ENCODE results near the gene PNPLA3. TPM values are rescaled to one million over a fixed set of nuclear protein-coding genes. Genes with fewer than 3 reads are reported as not detected.

Gene PNPLA3
- total RNA-seq, 1 donor from 2014 or later = 6.9 TPM

DNA sequence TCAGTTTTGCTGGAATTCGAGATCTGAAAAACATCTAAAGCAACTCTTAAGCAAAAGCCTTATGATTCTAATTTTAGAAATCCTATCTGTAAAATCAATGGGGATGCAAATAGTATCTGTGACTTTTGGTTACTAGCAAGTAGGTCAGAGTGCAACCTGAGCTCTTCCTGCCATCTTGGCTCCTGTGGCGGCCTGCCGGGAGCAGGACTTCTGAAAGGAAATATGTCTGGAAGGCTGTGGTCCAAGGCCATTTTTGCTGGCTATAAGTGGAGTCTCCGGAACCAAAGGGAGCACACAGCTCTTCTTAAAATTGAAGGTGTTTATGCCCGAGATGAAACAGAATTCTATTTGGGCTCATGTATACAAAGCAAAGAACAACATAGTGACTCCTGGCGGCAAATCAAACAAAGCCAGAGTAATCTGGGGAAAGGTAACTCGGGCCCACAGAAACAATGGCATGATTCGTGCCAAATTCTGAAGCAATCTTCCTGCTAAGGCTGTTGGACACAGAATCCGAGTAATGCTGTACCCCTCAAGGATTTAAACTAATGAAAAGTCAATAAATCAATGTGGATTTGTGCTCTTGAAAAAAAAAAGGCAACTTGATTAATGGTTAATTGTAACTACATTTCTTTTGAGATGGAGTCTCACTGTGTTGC lies 33.3 kb downstream of the PNPLA3 start:
- no peaks in the 10 kb centered on the region for H3K9me3 ChIP-seq
- TF ChIP-seq, protein P1, sequence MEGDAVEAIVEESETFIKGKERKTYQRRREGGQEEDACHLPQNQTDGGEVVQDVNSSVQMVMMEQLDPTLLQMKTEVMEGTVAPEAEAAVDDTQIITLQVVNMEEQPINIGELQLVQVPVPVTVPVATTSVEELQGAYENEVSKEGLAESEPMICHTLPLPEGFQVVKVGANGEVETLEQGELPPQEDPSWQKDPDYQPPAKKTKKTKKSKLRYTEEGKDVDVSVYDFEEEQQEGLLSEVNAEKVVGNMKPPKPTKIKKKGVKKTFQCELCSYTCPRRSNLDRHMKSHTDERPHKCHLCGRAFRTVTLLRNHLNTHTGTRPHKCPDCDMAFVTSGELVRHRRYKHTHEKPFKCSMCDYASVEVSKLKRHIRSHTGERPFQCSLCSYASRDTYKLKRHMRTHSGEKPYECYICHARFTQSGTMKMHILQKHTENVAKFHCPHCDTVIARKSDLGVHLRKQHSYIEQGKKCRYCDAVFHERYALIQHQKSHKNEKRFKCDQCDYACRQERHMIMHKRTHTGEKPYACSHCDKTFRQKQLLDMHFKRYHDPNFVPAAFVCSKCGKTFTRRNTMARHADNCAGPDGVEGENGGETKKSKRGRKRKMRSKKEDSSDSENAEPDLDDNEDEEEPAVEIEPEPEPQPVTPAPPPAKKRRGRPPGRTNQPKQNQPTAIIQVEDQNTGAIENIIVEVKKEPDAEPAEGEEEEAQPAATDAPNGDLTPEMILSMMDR (IDR thresholded peaks at IDR 0.05) = no peak
- DNase-seq (no peak), ATAC-seq (no peak)
- intact Hi-C loops (cut with DNase I) = no loop called here
- H3K36me3 ChIP-seq = no peaks in the 10 kb centered on the region
- H3K27me3 ChIP-seq (ENCODE audit: low read depth) = no peaks in the 10 kb centered on the region
- no peak overlapping the region for H3K27ac ChIP-seq
- peaks cover 31% of the 10 kb centered on the region for H3K4me1 ChIP-seq
- H3K4me3 ChIP-seq = no peak overlapping the region

DNA sequence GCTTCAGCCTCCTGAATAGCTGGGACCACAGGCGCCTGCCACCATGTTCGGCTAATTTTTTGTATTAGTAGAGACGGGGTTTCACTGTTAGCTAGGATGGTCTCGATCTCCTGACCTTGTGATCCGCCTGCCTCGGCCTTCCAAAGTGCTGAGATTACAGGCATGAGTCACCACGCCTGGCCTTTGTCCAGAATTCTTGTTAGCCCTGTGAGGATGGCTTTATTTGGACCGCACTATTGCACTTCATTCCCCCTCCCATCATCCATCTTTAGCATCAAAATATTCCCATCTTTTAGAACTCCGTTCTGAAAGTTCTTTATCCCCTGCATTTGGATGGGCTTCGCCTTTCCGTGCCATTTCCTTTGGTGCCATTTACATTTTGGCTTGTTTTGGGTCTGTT lies 34.3 kb downstream of the PNPLA3 start:
- H3K4me3 ChIP-seq = no peak overlapping the region

DNA sequence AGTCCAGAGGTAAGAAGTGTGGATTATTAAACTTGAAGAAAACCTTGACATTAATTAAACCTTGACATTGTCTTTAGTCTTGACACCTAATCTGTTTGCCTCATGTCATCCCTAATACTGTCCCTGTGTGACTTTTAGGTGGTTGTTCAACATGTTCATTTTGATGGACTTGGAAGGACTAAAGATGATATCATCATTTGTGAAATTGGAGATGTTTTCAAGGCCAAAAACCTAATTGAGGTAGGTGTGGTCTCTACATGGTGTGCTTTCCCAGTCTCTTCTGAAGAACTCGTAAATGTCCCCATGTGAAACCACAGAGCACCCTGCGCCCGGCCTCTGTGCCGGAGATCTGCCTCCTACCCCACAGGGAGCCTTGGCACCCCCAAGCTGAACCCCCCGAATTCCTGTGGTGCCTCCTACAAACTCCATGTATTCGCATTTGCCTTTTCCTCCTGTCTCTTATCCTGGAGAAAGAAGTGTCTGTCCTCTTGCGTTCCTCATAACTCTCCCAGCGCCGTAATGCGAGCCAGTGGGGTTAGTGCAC lies 40.8 kb downstream of the PNPLA3 start:
- Histone ChIP-seq H3K9me3 (no peaks in the 10 kb centered on the region), H3K27ac (no peak overlapping the region), H3K4me3 (no peak overlapping the region), H3K36me3 (peaks cover 64% of the 10 kb centered on the region), H3K27me3 (ENCODE audit: low read depth) (no peaks in the 10 kb centered on the region), H3K4me1 (no peaks in the 10 kb centered on the region)
- DNase-seq (no peak), ATAC-seq (no peak)
- TF ChIP-seq, protein P1 (IDR thresholded peaks at IDR 0.05) = no peak
- intact Hi-C loops (cut with DNase I) = no loop called here

More for the DNA sequence above, 34.3 kb downstream of the PNPLA3 start:
- Histone ChIP-seq H3K27me3 (ENCODE audit: low read depth) (no peaks in the 10 kb centered on the region), H3K27ac (no peak overlapping the region), H3K9me3 (no peaks in the 10 kb centered on the region), H3K4me1 (peaks cover 31% of the 10 kb centered on the region), H3K36me3 (no peaks in the 10 kb centered on the region)
- DNase-seq (no peak), ATAC-seq (no peak)
- TF ChIP-seq, protein P1 (IDR thresholded peaks at IDR 0.05) = no peak
- intact Hi-C loops (cut with DNase I) = no loop called here

DNA sequence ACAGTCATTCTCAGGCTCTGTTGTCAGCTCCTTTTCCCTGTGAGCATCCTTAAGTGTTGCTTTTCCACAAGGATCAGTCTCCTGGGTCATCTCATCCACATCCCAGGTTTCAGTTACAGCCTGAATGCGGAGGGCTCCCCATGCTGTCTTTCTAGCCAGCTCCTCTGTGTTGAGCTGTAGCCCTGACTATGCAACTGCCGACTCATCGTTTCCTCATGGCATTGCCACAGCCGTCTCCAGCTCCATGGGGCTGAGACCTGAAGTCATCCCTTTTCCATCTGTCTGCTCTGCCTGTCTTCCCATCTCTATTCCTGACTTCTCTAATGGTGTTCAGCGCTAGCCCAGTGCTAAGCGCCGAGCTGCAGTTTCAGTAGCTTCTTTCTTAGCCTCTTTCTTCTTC lies 43.5 kb downstream of the PNPLA3 start:
- no peak for DNase-seq
- H3K4me1 ChIP-seq = no peaks in the 10 kb centered on the region
- peaks cover 90% of the 10 kb centered on the region for H3K36me3 ChIP-seq
- no peaks in the 10 kb centered on the region for H3K9me3 ChIP-seq
- no peak for ATAC-seq
- TF ChIP-seq, protein P1 (IDR thresholded peaks at IDR 0.05) = no peak
- H3K4me3 ChIP-seq = no peak overlapping the region
- no peak overlapping the region for H3K27ac ChIP-seq
- no peaks in the 10 kb centered on the region for H3K27me3 ChIP-seq (ENCODE audit: low read depth)
- intact Hi-C loops (cut with DNase I) = no loop called here

DNA sequence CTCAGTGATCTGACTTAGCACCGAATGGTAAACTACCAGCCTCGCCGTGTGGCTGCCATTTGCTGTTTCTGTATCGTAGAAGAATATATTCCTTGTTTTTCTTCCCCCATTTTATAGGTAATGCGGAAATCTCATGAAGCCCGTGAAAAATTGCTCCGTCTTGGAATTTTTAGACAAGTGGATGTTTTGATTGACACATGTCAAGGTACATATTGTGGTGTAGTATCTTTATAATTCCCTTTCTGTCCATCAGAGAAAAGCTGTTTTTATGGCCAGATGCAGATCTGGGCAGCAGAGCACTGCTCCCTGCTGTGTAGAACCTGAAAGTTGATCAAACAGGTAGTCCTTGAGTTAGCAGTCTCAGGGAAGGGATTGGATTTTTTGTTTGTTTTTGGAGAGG lies 45.0 kb downstream of the PNPLA3 start:
- Histone ChIP-seq H3K4me3 (no peak overlapping the region), H3K4me1 (no peaks in the 10 kb centered on the region), H3K36me3 (peaks cover 96% of the 10 kb centered on the region), H3K9me3 (no peaks in the 10 kb centered on the region), H3K27ac (no peak overlapping the region), H3K27me3 (ENCODE audit: low read depth) (no peaks in the 10 kb centered on the region)
- ATAC-seq (no peak), DNase-seq (no peak)
- TF ChIP-seq, protein P1 (IDR thresholded peaks at IDR 0.05) = no peak
- intact Hi-C loops (cut with DNase I) = no loop called here

Measured in lower lobe of right lung (tissue), 2 donors.